A549 (cell line): ENCODE results near the gene C17orf75.

Source experiments
- BHLHE40 ChIP-seq: IDR thresholded peaks from 2 replicates; pipeline ENCODE4 v1.6.1; 2012; ENCODE audit warnings: low read depth, low read length, inconsistent platforms
- CEBPB ChIP-seq, 2 experiments: fragments of >200 bp in 1 of 2; sonication (Bioruptor Twin) in 1 of 2; formaldehyde crosslinking in 1 of 2; IDR thresholded peaks; 2 replicates each; pipeline ENCODE4 v1.6.1; 2012 to 2016
- CHD4 ChIP-seq: fragments of 200-600 bp; sonication (generic); IDR thresholded peaks from 2 replicates; pipeline ENCODE4 v1.6.1; 2016; ENCODE audit warnings: antibody characterized with exemption, mild to moderate bottlenecking, borderline replicate concordance
- CTCF ChIP-seq: fragments of >200 bp; sonication (Bioruptor Twin); formaldehyde crosslinking; IDR thresholded peaks from 3 replicates; pipeline ENCODE4 v1.5.1; 2016
- EP300 ChIP-seq, 2 experiments: fragments of >200 bp; sonication (Bioruptor Twin); formaldehyde crosslinking; IDR thresholded peaks; 2 replicates in 1 of 2; 3 replicates in 1 of 2; pipeline ENCODE4 v1.6.1; 2016 to 2017
- JUNB ChIP-seq: fragments of >200 bp; sonication (Bioruptor Twin); formaldehyde crosslinking; IDR thresholded peaks from 2 replicates; pipeline ENCODE4 v1.6.1; 2016
- KDM1A ChIP-seq: fragments of 200-600 bp; sonication (generic); IDR thresholded peaks from 2 replicates; pipeline ENCODE4 v1.6.1; 2016; ENCODE audit warnings: low read depth, mild to moderate bottlenecking
- POLR2A ChIP-seq: IDR thresholded peaks from 2 replicates; pipeline ENCODE4 v1.6.1; 2012; ENCODE audit warnings: mild to moderate bottlenecking, low read length
- POLR2AphosphoS2 ChIP-seq: conservative IDR thresholded peaks from 2 replicates; pipeline ENCODE4 v1.6.1; 2012; ENCODE audit warnings: low read length, improper control_type of control experiment, inconsistent platforms
- RAD21 ChIP-seq, 2 experiments: fragments of >200 bp in 1 of 2; sonication (Bioruptor Twin) in 1 of 2; formaldehyde crosslinking in 1 of 2; IDR thresholded peaks in 1 of 2; conservative IDR thresholded peaks in 1 of 2; 2 replicates in 1 of 2; 3 replicates in 1 of 2; pipeline ENCODE4 v1.6.1; 2012 to 2018; ENCODE audit warnings: inconsistent platforms in 1 of 2
- RCOR1 ChIP-seq: fragments of 150-350 bp; IDR thresholded peaks from 2 replicates; pipeline ENCODE4 v1.6.1; 2014; ENCODE audit warnings: antibody characterized with exemption, low read length, low read depth
- SMC3 ChIP-seq: fragments of >200 bp; sonication (Bioruptor Twin); formaldehyde crosslinking; IDR thresholded peaks from 3 replicates; pipeline ENCODE4 v1.6.1; 2018; ENCODE audit warnings: inconsistent platforms
- ZFP36 ChIP-seq: fragments of 450-650 bp; IDR thresholded peaks from 2 replicates; pipeline ENCODE4 v1.6.1; 2014; ENCODE audit warnings: borderline replicate concordance; ENCODE audit not compliant: partially characterized antibody

DNA sequence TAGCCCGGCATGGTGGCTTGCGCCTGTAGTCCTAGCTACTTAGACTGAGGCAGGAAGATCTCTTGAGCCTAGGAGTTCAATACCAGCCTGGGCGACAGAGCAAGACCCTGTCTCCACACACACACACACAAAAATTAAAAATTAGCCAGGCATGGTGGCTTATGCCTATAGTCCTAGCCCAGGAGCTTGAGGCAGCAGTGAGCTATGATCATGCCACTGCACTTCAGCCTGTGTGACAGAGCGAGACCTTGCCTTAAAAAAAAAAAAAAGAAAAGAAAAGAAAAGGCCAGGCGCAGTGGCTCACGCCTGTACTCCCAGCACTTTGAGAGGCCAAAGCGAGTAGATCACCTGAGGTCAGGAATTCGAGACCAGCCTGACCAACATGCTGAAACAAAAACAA is 23.9 kb downstream of the C17orf75 start:
- TF ChIP-seq RAD21 (conservative IDR thresholded peaks at IDR 0.05 in 1 of 2, IDR thresholded peaks at IDR 0.05 in 1 of 2): no peak
- no peak for TF ChIP-seq SMC3
- no peak for TF ChIP-seq CTCF
- TF ChIP-seq POLR2AphosphoS2: no peak
- TF ChIP-seq CEBPB (IDR thresholded peaks at IDR 0.05): no peak
- no peak for TF ChIP-seq JUNB
- TF ChIP-seq POLR2A: no peak
- no peak for TF ChIP-seq RCOR1
- no peak for TF ChIP-seq BHLHE40
- no peak for TF ChIP-seq ZFP36
- TF ChIP-seq KDM1A: no peak
- no peak for TF ChIP-seq CHD4
- TF ChIP-seq EP300 (IDR thresholded peaks at IDR 0.05): no peak
